ENCODE measurements around the gene SEMA5B.

Gene SEMA5B

GRCh38 chr3:122984650-122985049 lies 42.9 kb downstream of the SEMA5B start:
- Mint-ChIP-seq H3K4me3 (no peak overlapping the region), H3K27ac (no peak overlapping the region), H3K9me3 (ENCODE audit: low read depth) (no peaks in the 10 kb centered on the region), H3K27me3 (peaks cover 5% of the 10 kb centered on the region), H3K36me3 (no peaks in the 10 kb centered on the region), H3K4me1 (ENCODE audit: low read depth) (no peaks in the 10 kb centered on the region)

GRCh38 chr3:122984007-122984406 lies 43.6 kb downstream of the SEMA5B start:
- Mint-ChIP-seq H3K27me3 (peaks cover 5% of the 10 kb centered on the region), H3K9me3 (ENCODE audit: low read depth) (no peaks in the 10 kb centered on the region), H3K36me3 (no peaks in the 10 kb centered on the region), H3K4me1 (ENCODE audit: low read depth) (no peaks in the 10 kb centered on the region), H3K4me3 (no peak overlapping the region), H3K27ac (no peak overlapping the region)

GRCh38 chr3:122982216-122983185 lies 45.1 kb downstream of the SEMA5B start:
- Mint-ChIP-seq H3K36me3 (no peaks in the 10 kb centered on the region), H3K27me3 (peaks cover 3% of the 10 kb centered on the region), H3K4me3 (no peak overlapping the region), H3K4me1 (ENCODE audit: low read depth) (no peaks in the 10 kb centered on the region), H3K27ac (no peak overlapping the region), H3K9me3 (ENCODE audit: low read depth) (no peaks in the 10 kb centered on the region)

- peaks cover 15% of the 10 kb centered on the region for H3K4me1 Mint-ChIP-seq (ENCODE audit: low read depth)
- no peak overlapping the region for H3K27ac Mint-ChIP-seq
- H3K36me3 Mint-ChIP-seq: no peaks in the 10 kb centered on the region
- H3K4me3 Mint-ChIP-seq: no peak overlapping the region
- peaks cover 3% of the 10 kb centered on the region for H3K27me3 Mint-ChIP-seq
- H3K9me3 Mint-ChIP-seq (ENCODE audit: low read depth): no peaks in the 10 kb centered on the region
Observed at GRCh38 chr3:122979211-122979610, 48.4 kb downstream of the SEMA5B start.

GRCh38 chr3:122978569-122978968 lies 49.0 kb downstream of the SEMA5B start:
- H3K9me3 Mint-ChIP-seq (ENCODE audit: low read depth): no peaks in the 10 kb centered on the region
- H3K27me3 Mint-ChIP-seq: peaks cover 3% of the 10 kb centered on the region
- H3K4me1 Mint-ChIP-seq (ENCODE audit: low read depth): peaks cover 15% of the 10 kb centered on the region
- H3K36me3 Mint-ChIP-seq: no peaks in the 10 kb centered on the region
- H3K4me3 Mint-ChIP-seq: no peak overlapping the region
- no peak overlapping the region for H3K27ac Mint-ChIP-seq

GRCh38 chr3:122977746-122978466 lies 49.7 kb downstream of the SEMA5B start:
- no peak overlapping the region for H3K27ac Mint-ChIP-seq
- H3K9me3 Mint-ChIP-seq (ENCODE audit: low read depth): no peaks in the 10 kb centered on the region
- peaks cover 2% of the 10 kb centered on the region for H3K27me3 Mint-ChIP-seq

GRCh38 chr3:122975924-122976293 lies 51.7 kb downstream of the SEMA5B start:
- H3K9me3 Mint-ChIP-seq (ENCODE audit: low read depth): no peaks in the 10 kb centered on the region
- H3K4me3 Mint-ChIP-seq: no peak overlapping the region
- no peaks in the 10 kb centered on the region for H3K36me3 Mint-ChIP-seq
- H3K27ac Mint-ChIP-seq: no peak overlapping the region
- H3K4me1 Mint-ChIP-seq (ENCODE audit: low read depth): peaks cover 15% of the 10 kb centered on the region
- H3K27me3 Mint-ChIP-seq: no peaks in the 10 kb centered on the region

More at GRCh38 chr3:122977746-122978466, 49.7 kb downstream of the SEMA5B start:
- Mint-ChIP-seq H3K36me3 (no peaks in the 10 kb centered on the region), H3K4me3 (no peak overlapping the region), H3K4me1 (ENCODE audit: low read depth) (peaks cover 15% of the 10 kb centered on the region)

GRCh38 chr3:122975163-122975923 lies 52.2 kb downstream of the SEMA5B start:
- H3K27ac Mint-ChIP-seq: no peak overlapping the region
- H3K27me3 Mint-ChIP-seq: no peaks in the 10 kb centered on the region

GRCh38 chr3:122974764-122975162 lies 52.8 kb downstream of the SEMA5B start:
- peaks cover 15% of the 10 kb centered on the region for H3K4me1 Mint-ChIP-seq (ENCODE audit: low read depth)
- no peaks in the 10 kb centered on the region for H3K27me3 Mint-ChIP-seq
- no peaks in the 10 kb centered on the region for H3K36me3 Mint-ChIP-seq
- H3K27ac Mint-ChIP-seq: no peak overlapping the region
- no peak overlapping the region for H3K4me3 Mint-ChIP-seq
- no peaks in the 10 kb centered on the region for H3K9me3 Mint-ChIP-seq (ENCODE audit: low read depth)

More at GRCh38 chr3:122975163-122975923, 52.2 kb downstream of the SEMA5B start:
- no peaks in the 10 kb centered on the region for H3K9me3 Mint-ChIP-seq (ENCODE audit: low read depth)
- H3K4me3 Mint-ChIP-seq: no peak overlapping the region
- H3K4me1 Mint-ChIP-seq (ENCODE audit: low read depth): peaks cover 15% of the 10 kb centered on the region
- no peaks in the 10 kb centered on the region for H3K36me3 Mint-ChIP-seq

- Mint-ChIP-seq H3K36me3 (no peaks in the 10 kb centered on the region), H3K9me3 (ENCODE audit: low read depth) (no peaks in the 10 kb centered on the region), H3K27ac (no peak overlapping the region), H3K27me3 (no peaks in the 10 kb centered on the region), H3K4me3 (no peak overlapping the region), H3K4me1 (ENCODE audit: low read depth) (peaks cover 15% of the 10 kb centered on the region)
Observed at GRCh38 chr3:122973893-122974615, 53.5 kb downstream of the SEMA5B start.

GRCh38 chr3:122972141-122972540 lies 55.4 kb downstream of the SEMA5B start:
- Mint-ChIP-seq H3K27me3 (no peaks in the 10 kb centered on the region), H3K9me3 (ENCODE audit: low read depth) (no peaks in the 10 kb centered on the region), H3K4me1 (ENCODE audit: low read depth) (peaks cover 15% of the 10 kb centered on the region)

GRCh38 chr3:122969585-122970469 lies 57.7 kb downstream of the SEMA5B start:
- no peak overlapping the region for H3K4me3 Mint-ChIP-seq
- H3K9me3 Mint-ChIP-seq (ENCODE audit: low read depth): no peaks in the 10 kb centered on the region
- no peak overlapping the region for H3K27ac Mint-ChIP-seq
- peaks cover 2% of the 10 kb centered on the region for H3K4me1 Mint-ChIP-seq (ENCODE audit: low read depth)
- no peaks in the 10 kb centered on the region for H3K36me3 Mint-ChIP-seq
- no peaks in the 10 kb centered on the region for H3K27me3 Mint-ChIP-seq

More at GRCh38 chr3:122972141-122972540, 55.4 kb downstream of the SEMA5B start:
- Mint-ChIP-seq H3K27ac (no peak overlapping the region), H3K36me3 (no peaks in the 10 kb centered on the region), H3K4me3 (no peak overlapping the region)

- no peak overlapping the region for H3K27ac Mint-ChIP-seq
Observed at GRCh38 chr3:122967765-122968164, 59.8 kb downstream of the SEMA5B start.

More at GRCh38 chr3:122967765-122968164, 59.8 kb downstream of the SEMA5B start:
- Mint-ChIP-seq H3K27me3 (no peaks in the 10 kb centered on the region), H3K36me3 (no peaks in the 10 kb centered on the region), H3K4me3 (no peak overlapping the region), H3K9me3 (ENCODE audit: low read depth) (no peaks in the 10 kb centered on the region), H3K4me1 (ENCODE audit: low read depth) (no peaks in the 10 kb centered on the region)
